Fibroblast of peridontal ligament (primary cell): Measurements from ENCODE around the gene MDGA2.
"Not testable (repeated sequence)": the region's sequence is repeated elsewhere in the genome, so short reads cannot be mapped to it uniquely, and the experiment has no call there.

Experiments used
- DNase-seq: peaks from one replicate; pipeline ENCODE4 v3.0.0-alpha.2; 2010; ENCODE audit errors: extremely low read depth

The MDGA2 gene

GRCh38 chr14:47328376-47328775 lies 347.0 kb downstream of the MDGA2 start:
- no peak for DNase-seq

- no peak for DNase-seq
Measured at GRCh38 chr14:47327336-47327735, 348.1 kb downstream of the MDGA2 start.

GRCh38 chr14:47322751-47323150 lies 352.7 kb downstream of the MDGA2 start:
- DNase-seq: no peak

GRCh38 chr14:47302121-47302520 lies 373.3 kb downstream of the MDGA2 start:
- no peak for DNase-seq

GRCh38 chr14:47300796-47301195 lies 374.6 kb downstream of the MDGA2 start:
- no peak for DNase-seq

- DNase-seq: no peak
Measured at GRCh38 chr14:47297374-47297773, 378.0 kb downstream of the MDGA2 start.

- no peak for DNase-seq
Measured at GRCh38 chr14:47284283-47284682, 391.1 kb downstream of the MDGA2 start.

GRCh38 chr14:47281761-47282160 lies 393.6 kb downstream of the MDGA2 start:
- DNase-seq: not testable (repeated sequence)

- DNase-seq: no peak
Measured at GRCh38 chr14:47278233-47278842, 397.1 kb downstream of the MDGA2 start.

GRCh38 chr14:47277703-47278102 lies 397.7 kb downstream of the MDGA2 start:
- no peak for DNase-seq

- no peak for DNase-seq
Measured at GRCh38 chr14:47276931-47277330, 398.5 kb downstream of the MDGA2 start.

- no peak for DNase-seq
Measured at GRCh38 chr14:47273939-47274338, 401.5 kb downstream of the MDGA2 start.

GRCh38 chr14:47270715-47271114 lies 404.7 kb downstream of the MDGA2 start:
- no peak for DNase-seq

GRCh38 chr14:47269756-47270492 lies 405.5 kb downstream of the MDGA2 start:
- DNase-seq: no peak

- no peak for DNase-seq
Measured at GRCh38 chr14:47264842-47265241, 410.6 kb downstream of the MDGA2 start.

GRCh38 chr14:47262801-47263200 lies 412.6 kb downstream of the MDGA2 start:
- DNase-seq: no peak

- DNase-seq: no peak
Measured at GRCh38 chr14:47261350-47261749, 414.1 kb downstream of the MDGA2 start.

GRCh38 chr14:47259796-47260195 lies 415.6 kb downstream of the MDGA2 start:
- DNase-seq: no peak

GRCh38 chr14:47257013-47257412 lies 418.4 kb downstream of the MDGA2 start:
- DNase-seq: no peak

- no peak for DNase-seq
Measured at GRCh38 chr14:47252802-47253201, 422.6 kb downstream of the MDGA2 start.

- DNase-seq: no peak
Measured at GRCh38 chr14:47246367-47246766, 429.0 kb downstream of the MDGA2 start.

GRCh38 chr14:47242579-47242978 lies 432.8 kb downstream of the MDGA2 start:
- DNase-seq: not testable (repeated sequence)

GRCh38 chr14:47240748-47241437 lies 434.5 kb downstream of the MDGA2 start:
- no peak for DNase-seq
